Astrocyte of the spinal cord (primary cell): ENCODE results near the gene PCDHGA2.
"Not testable (repeated sequence)": the region's sequence is repeated elsewhere in the genome, so short reads cannot be mapped to it uniquely, and the experiment has no call there.

ENCODE experiments used
- DNase-seq: peaks from one replicate; pipeline ENCODE4 v3.0.0; 2011; ENCODE audit warnings: low read depth, low spot score
- H3K4me3 ChIP-seq: 2 replicates; pipeline ENCODE4 v1.5.1; 2011; ENCODE audit warnings: low read depth, mild to moderate bottlenecking, low read length, moderate library complexity
- in situ Hi-C: cut with HindIII; loops from 2 replicates; pipeline ENCODE4 v1.10.0; 2017; ENCODE audit warnings: low sequenced_read_pairs
- TF ChIP-seq, protein P1 (sequence below): IDR thresholded peaks from 2 replicates; pipeline ENCODE4 v1.5.1; 2012; ENCODE audit warnings: low read depth, mild to moderate bottlenecking, low read length, inconsistent platforms

Gene PCDHGA2

DNA sequence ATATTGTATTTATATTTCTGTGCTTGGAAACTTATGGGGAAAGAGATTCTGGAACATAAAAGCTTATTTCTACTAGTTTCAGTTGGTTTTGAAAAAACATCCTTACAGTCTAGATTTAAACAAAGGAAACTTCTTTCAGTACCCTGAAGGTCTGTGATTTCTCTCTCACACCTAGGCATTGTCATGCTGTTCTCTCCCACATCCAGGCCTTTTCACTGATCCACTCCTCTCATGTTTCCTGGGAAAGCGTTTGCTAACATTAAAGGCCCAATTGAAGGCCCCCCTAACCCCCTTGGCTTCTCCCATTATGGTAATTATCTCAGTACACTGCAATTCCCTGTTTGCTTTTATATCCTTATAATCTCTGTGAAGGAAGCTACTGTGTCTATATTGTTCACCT, 4.2 kb downstream of the PCDHGA2 start:
- TF ChIP-seq, protein P1, sequence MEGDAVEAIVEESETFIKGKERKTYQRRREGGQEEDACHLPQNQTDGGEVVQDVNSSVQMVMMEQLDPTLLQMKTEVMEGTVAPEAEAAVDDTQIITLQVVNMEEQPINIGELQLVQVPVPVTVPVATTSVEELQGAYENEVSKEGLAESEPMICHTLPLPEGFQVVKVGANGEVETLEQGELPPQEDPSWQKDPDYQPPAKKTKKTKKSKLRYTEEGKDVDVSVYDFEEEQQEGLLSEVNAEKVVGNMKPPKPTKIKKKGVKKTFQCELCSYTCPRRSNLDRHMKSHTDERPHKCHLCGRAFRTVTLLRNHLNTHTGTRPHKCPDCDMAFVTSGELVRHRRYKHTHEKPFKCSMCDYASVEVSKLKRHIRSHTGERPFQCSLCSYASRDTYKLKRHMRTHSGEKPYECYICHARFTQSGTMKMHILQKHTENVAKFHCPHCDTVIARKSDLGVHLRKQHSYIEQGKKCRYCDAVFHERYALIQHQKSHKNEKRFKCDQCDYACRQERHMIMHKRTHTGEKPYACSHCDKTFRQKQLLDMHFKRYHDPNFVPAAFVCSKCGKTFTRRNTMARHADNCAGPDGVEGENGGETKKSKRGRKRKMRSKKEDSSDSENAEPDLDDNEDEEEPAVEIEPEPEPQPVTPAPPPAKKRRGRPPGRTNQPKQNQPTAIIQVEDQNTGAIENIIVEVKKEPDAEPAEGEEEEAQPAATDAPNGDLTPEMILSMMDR = no peak
- no peak for DNase-seq
- in situ Hi-C loops = no loop called here
- no peak overlapping the region for H3K4me3 ChIP-seq

DNA sequence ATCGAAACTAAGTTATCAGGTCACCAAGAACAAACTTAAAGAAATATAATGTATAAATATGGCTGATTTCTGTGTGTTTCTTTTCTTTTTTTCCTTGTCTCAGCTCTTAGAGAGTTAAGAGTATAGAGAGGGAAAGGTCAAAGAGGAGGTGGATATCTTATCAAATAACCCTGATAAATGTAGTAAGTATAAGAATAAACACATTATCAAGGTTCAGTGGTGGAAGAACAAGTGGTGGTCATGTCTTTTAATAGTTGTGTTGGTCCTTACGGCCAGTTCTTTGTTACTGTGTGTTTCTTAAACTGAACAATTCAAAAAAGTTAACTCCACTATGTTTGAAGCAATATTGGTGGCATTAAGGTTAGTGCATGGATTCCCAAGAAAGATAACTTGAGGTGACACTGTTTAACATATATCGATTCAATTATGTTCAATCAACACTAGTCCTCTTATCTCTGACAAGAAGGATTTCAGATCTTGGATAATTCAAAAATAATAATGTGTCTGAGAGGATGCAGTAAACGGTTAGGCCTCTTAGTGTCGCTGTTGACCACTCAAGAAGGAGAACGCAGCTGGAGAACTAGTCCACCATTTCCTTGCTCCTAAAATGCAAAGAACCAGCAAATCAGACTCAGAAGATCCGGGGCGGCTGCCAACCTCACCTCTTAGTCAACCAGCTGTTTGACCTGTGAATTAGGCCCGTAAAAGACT, 4.8 kb downstream of the PCDHGA2 start, which contains the start of gene PCDHGA3:
Gene PCDHGA3, plus strand, starts transcription at position 588 of the 711 bp plus-strand sequence. CDS start 205 bp downstream, outside the sequence.
- in situ Hi-C loops = no loop called here
- TF ChIP-seq, protein P1 = peak; percentile 49
- H3K4me3 ChIP-seq = peak within 1 kb of the TSS; percentile 39
- peak; percentile 62 for DNase-seq

DNA sequence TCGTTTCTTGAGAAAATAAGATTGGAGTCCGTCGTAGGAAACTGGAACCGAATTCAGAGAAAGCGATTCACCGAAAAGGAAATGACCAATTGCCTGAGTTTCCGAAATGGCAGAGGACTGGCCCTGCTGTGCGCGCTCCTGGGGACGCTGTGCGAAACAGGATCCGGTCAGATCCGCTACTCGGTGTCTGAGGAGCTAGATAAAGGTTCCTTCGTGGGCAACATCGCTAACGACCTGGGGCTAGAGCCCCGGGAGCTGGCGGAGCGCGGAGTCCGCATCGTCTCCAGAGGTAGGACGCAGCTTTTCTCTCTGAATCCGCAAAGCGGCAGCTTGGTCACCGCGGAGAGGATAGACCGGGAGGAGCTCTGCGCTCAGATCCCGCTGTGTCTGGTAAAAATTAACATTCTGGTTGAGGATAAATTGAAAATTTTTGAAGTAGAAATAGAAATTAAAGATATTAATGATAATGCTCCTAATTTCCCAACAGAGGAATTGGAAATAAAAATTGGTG, 5.4 kb downstream of the PCDHGA2 start:
- peak overlapping the region; percentile 39 for H3K4me3 ChIP-seq
- in situ Hi-C loops = no loop called here
- TF ChIP-seq, protein P1 = no peak
- no peak for DNase-seq

DNA sequence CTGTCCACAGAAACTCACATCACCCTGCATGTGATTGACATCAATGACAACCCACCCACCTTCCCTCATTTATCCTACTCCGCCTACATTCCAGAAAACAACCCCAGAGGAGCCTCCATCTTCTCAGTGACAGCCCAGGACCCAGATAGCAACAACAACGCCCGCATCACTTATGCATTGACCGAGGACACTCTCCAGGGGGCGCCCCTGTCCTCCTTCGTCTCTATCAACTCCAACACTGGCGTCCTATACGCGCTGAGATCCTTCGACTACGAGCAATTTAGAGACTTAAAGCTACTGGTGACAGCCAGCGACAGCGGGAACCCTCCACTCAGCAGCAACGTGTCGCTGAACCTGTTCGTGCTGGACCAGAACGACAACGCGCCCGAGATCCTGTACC, 6.8 kb downstream of the PCDHGA2 start:
- TF ChIP-seq, protein P1 = no peak
- in situ Hi-C loops = no loop called here
- H3K4me3 ChIP-seq = no peak overlapping the region
- DNase-seq = no peak

DNA sequence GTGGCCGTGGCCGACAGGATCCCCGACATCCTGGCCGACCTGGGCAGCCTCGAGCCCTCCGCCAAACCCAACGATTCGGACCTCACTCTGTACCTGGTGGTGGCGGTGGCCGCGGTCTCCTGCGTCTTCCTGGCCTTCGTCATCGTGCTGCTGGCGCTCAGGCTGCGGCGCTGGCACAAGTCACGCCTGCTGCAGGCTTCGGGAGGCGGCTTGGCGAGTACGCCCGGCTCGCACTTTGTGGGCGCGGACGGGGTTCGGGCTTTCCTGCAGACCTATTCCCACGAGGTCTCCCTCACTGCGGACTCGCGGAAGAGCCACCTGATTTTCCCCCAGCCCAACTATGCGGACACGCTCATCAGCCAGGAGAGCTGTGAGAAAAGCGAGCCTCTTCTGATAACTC, 7.5 kb downstream of the PCDHGA2 start:
- DNase-seq, H3K4me3 ChIP-seq, in situ Hi-C loops: not testable (repeated sequence)

DNA sequence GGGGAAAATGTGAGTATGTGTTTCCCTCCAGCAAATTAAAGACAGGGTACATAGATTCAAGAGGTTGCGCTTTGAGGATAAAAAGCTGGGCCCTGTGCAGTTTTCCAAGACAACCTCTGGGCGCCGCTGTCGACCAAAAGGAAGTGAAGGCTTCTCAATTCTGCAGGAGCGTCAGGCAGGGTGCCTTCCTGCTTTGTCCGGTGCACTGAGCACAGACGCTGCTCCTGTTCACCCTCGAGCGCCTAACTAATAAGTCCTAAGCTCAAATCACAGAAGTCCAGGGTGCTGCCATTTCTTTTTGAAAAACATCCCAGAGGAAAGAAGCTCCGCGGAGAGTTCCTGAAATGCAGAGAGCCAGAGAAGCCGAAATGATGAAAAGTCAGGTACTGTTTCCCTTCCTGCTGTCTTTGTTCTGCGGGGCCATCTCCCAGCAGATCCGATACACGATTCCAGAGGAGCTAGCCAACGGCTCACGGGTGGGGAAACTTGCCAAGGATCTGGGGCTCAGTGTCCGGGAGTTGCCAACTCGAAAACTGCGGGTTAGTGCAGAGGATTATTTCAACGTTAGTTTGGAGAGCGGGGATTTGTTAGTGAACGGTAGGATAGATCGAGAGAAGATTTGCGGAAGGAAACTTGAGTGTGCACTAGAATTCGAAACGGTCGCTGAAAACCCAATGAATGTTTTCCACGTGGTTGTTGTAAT, 11.5 kb downstream of the PCDHGA2 start, which contains the start of gene PCDHGB1:
Gene PCDHGB1, plus strand, starts transcription at position 183 of the 703 bp plus-strand sequence. Its CDS starts 162 bp downstream, at position 345.
- DNase-seq = peak; percentile 53
- in situ Hi-C loops = no loop called here
- H3K4me3 ChIP-seq = peak within 1 kb of the TSS; percentile 32
- TF ChIP-seq, protein P1 = peak; percentile 57

DNA sequence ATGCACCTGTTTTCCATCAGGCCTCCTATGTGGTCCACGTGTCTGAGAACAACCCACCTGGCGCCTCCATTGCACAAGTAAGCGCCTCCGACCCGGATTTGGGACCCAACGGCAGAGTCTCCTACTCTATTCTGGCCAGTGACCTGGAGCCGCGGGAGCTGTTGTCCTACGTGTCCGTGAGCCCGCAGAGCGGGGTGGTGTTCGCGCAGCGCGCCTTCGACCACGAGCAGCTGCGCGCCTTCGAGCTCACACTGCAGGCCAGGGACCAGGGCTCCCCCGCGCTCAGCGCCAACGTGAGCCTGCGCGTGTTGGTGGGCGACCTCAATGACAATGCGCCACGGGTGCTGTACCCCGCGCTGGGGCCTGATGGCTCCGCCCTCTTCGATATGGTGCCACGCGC, 13.0 kb downstream of the PCDHGA2 start:
- TF ChIP-seq, protein P1 = no peak
- no peak overlapping the region for H3K4me3 ChIP-seq
- in situ Hi-C loops = no loop called here
- DNase-seq = no peak
